Measurements from ENCODE around the gene USH1G. TPM values are rescaled to one million over a fixed set of nuclear protein-coding genes. Genes with fewer than 3 reads are reported as not detected.

The USH1G gene
- total and polyA plus RNA-seq, 2 donors = 0.16 to 0.53 TPM

- WGBS = 55% methylated on average over 12 of the region's 12 CpGs
- H3K27ac ChIP-seq (ENCODE audit: low read depth) = no peak overlapping the region
- DNase-seq (ENCODE audit: extremely low spot score) = no peak
- no peaks in the 10 kb centered on the region for H3K4me1 ChIP-seq (ENCODE audit: insufficient read depth)
- no peaks in the 10 kb centered on the region for H3K36me3 ChIP-seq (ENCODE audit: insufficient read depth)
- no peak overlapping the region for H3K4me3 ChIP-seq (ENCODE audit: low read depth, low read length)
Measured at GRCh38 chr17:74949455-74950115, 26.5 kb upstream of the USH1G start.

GRCh38 chr17:74947041-74947754 lies 24.1 kb upstream of the USH1G start:
- DNase-seq (ENCODE audit: extremely low spot score) = no peak
- no peaks in the 10 kb centered on the region for H3K36me3 ChIP-seq (ENCODE audit: insufficient read depth)
- H3K4me3 ChIP-seq (ENCODE audit: low read depth, low read length) = no peak overlapping the region
- no peak overlapping the region for H3K27ac ChIP-seq (ENCODE audit: low read depth)
- WGBS = 94% methylated on average over 17 of the region's 17 CpGs
- H3K4me1 ChIP-seq (ENCODE audit: insufficient read depth) = no peaks in the 10 kb centered on the region

- no peaks in the 10 kb centered on the region for H3K36me3 ChIP-seq (ENCODE audit: insufficient read depth)
Measured at GRCh38 chr17:74946641-74947040, 23.6 kb upstream of the USH1G start.

GRCh38 chr17:74945543-74945942 lies 22.5 kb upstream of the USH1G start:
- no peak overlapping the region for H3K27ac ChIP-seq (ENCODE audit: low read depth)
- no peaks in the 10 kb centered on the region for H3K36me3 ChIP-seq (ENCODE audit: insufficient read depth)
- DNase-seq (ENCODE audit: extremely low spot score) = no peak
- WGBS = 40% methylated on average over 6 of the region's 6 CpGs
- H3K4me3 ChIP-seq (ENCODE audit: low read depth, low read length) = no peak overlapping the region
- no peaks in the 10 kb centered on the region for H3K4me1 ChIP-seq (ENCODE audit: insufficient read depth)

More at GRCh38 chr17:74946641-74947040, 23.6 kb upstream of the USH1G start:
- no peak overlapping the region for H3K4me3 ChIP-seq (ENCODE audit: low read depth, low read length)
- H3K27ac ChIP-seq (ENCODE audit: low read depth) = no peak overlapping the region
- no peak for DNase-seq (ENCODE audit: extremely low spot score)
- no peaks in the 10 kb centered on the region for H3K4me1 ChIP-seq (ENCODE audit: insufficient read depth)
- 89% methylated on average over 14 of the region's 14 CpGs for WGBS

GRCh38 chr17:74943808-74944522 lies 20.9 kb upstream of the USH1G start:
- H3K36me3 ChIP-seq (ENCODE audit: insufficient read depth) = no peaks in the 10 kb centered on the region
- H3K27ac ChIP-seq (ENCODE audit: low read depth) = no peak overlapping the region
- DNase-seq (ENCODE audit: extremely low spot score) = no peak
- 55% methylated on average over 13 of the region's 13 CpGs for WGBS
- no peaks in the 10 kb centered on the region for H3K4me1 ChIP-seq (ENCODE audit: insufficient read depth)
- H3K4me3 ChIP-seq (ENCODE audit: low read depth, low read length) = no peak overlapping the region

- Histone ChIP-seq H3K4me1 (ENCODE audit: insufficient read depth) (no peaks in the 10 kb centered on the region), H3K36me3 (ENCODE audit: insufficient read depth) (no peaks in the 10 kb centered on the region), H3K27ac (ENCODE audit: low read depth) (no peak overlapping the region), H3K4me3 (ENCODE audit: low read depth, low read length) (no peak overlapping the region)
- 72% methylated on average over 21 of the region's 21 CpGs for WGBS
- DNase-seq (ENCODE audit: extremely low spot score) = no peak
Measured at GRCh38 chr17:74941128-74941725, 18.2 kb upstream of the USH1G start.

GRCh38 chr17:74939534-74939933 lies 16.5 kb upstream of the USH1G start:
- no peak for DNase-seq (ENCODE audit: extremely low spot score)
- no peak overlapping the region for H3K4me3 ChIP-seq (ENCODE audit: low read depth, low read length)
- no peaks in the 10 kb centered on the region for H3K4me1 ChIP-seq (ENCODE audit: insufficient read depth)
- 46% methylated on average over 8 of the region's 8 CpGs for WGBS
- no peaks in the 10 kb centered on the region for H3K36me3 ChIP-seq (ENCODE audit: insufficient read depth)
- H3K27ac ChIP-seq (ENCODE audit: low read depth) = no peak overlapping the region

GRCh38 chr17:74938194-74938950 lies 15.3 kb upstream of the USH1G start:
- Histone ChIP-seq H3K36me3 (ENCODE audit: insufficient read depth) (no peaks in the 10 kb centered on the region), H3K4me1 (ENCODE audit: insufficient read depth) (no peaks in the 10 kb centered on the region), H3K27ac (ENCODE audit: low read depth) (no peak overlapping the region), H3K4me3 (ENCODE audit: low read depth, low read length) (no peak overlapping the region)
- 58% methylated on average over 8 of the region's 8 CpGs for WGBS
- no peak for DNase-seq (ENCODE audit: extremely low spot score)

GRCh38 chr17:74937064-74938051 lies 14.3 kb upstream of the USH1G start:
- 49% methylated on average over 11 of the region's 11 CpGs for WGBS
- Histone ChIP-seq H3K4me1 (ENCODE audit: insufficient read depth) (no peaks in the 10 kb centered on the region), H3K27ac (ENCODE audit: low read depth) (no peak overlapping the region), H3K36me3 (ENCODE audit: insufficient read depth) (no peaks in the 10 kb centered on the region), H3K4me3 (ENCODE audit: low read depth, low read length) (no peak overlapping the region)
- no peak for DNase-seq (ENCODE audit: extremely low spot score)

GRCh38 chr17:74936470-74936799 lies 13.4 kb upstream of the USH1G start:
- no peak for DNase-seq (ENCODE audit: extremely low spot score)
- H3K4me1 ChIP-seq (ENCODE audit: insufficient read depth) = no peaks in the 10 kb centered on the region
- no peak overlapping the region for H3K4me3 ChIP-seq (ENCODE audit: low read depth, low read length)
- H3K27ac ChIP-seq (ENCODE audit: low read depth) = no peak overlapping the region
- 22% methylated on average over 12 of the region's 12 CpGs for WGBS
- H3K36me3 ChIP-seq (ENCODE audit: insufficient read depth) = no peaks in the 10 kb centered on the region

- Histone ChIP-seq H3K4me1 (ENCODE audit: insufficient read depth) (no peaks in the 10 kb centered on the region), H3K4me3 (ENCODE audit: low read depth, low read length) (no peak within 1 kb of the TSS)
Measured at GRCh38 chr17:74935585-74936469, 12.8 kb upstream of the USH1G start, which contains the start of gene OTOP3. Gene OTOP3 (plus strand): TSS chr17:74935898. CDS start chr17:74935922, 24 bp downstream.

More at GRCh38 chr17:74935585-74936469, 12.8 kb upstream of the USH1G start, which contains the start of gene OTOP3:
- 3% methylated on average over 78 of the region's 78 CpGs for WGBS
- no peaks in the 10 kb centered on the region for H3K36me3 ChIP-seq (ENCODE audit: insufficient read depth)
- DNase-seq (ENCODE audit: extremely low spot score) = no peak
- H3K27ac ChIP-seq (ENCODE audit: low read depth) = no peak within 1 kb of the TSS

Measured in urinary bladder (tissue), 4 donors.